ENCODE results near the gene TAF3.
"Not testable (repeated sequence)": the region's sequence is repeated elsewhere in the genome, so short reads cannot be mapped to it uniquely, and the experiment has no call there.

The TAF3 gene

GRCh38 chr10:7984325-7984724, 166.0 kb downstream of the TAF3 start:
- no peak for DNase-seq

GRCh38 chr10:7984896-7985295, 166.6 kb downstream of the TAF3 start:
- no peak for DNase-seq

GRCh38 chr10:7986851-7987250, 168.5 kb downstream of the TAF3 start:
- no peak for DNase-seq

GRCh38 chr10:7988989-7989388, 170.7 kb downstream of the TAF3 start:
- DNase-seq = no peak

- DNase-seq = no peak
Observed at GRCh38 chr10:7998831-7999230, 180.5 kb downstream of the TAF3 start.

- DNase-seq = no peak
Observed at GRCh38 chr10:8004469-8005000, 186.2 kb downstream of the TAF3 start.

- no peak for DNase-seq
Observed at GRCh38 chr10:8006274-8006999, 188.1 kb downstream of the TAF3 start.

- no peak for DNase-seq
Observed at GRCh38 chr10:8009031-8009430, 190.7 kb downstream of the TAF3 start.

GRCh38 chr10:8013006-8013405, 194.7 kb downstream of the TAF3 start:
- DNase-seq = no peak

GRCh38 chr10:8013619-8014018, 195.3 kb downstream of the TAF3 start:
- DNase-seq = no peak

- no peak for DNase-seq
Observed at GRCh38 chr10:8014649-8015048, 196.3 kb downstream of the TAF3 start.

- no peak for DNase-seq
Observed at GRCh38 chr10:8017277-8017676, 199.0 kb downstream of the TAF3 start.

- DNase-seq = no peak
Observed at GRCh38 chr10:8023321-8023720, 205.0 kb downstream of the TAF3 start.

- DNase-seq = no peak
Observed at GRCh38 chr10:8023851-8024250, 205.5 kb downstream of the TAF3 start.

GRCh38 chr10:8026349-8027259, 208.3 kb downstream of the TAF3 start:
- DNase-seq = peak in 1 of 3 experiments; percentile 2

- DNase-seq = not testable (repeated sequence)
Observed at GRCh38 chr10:8031211-8031610, 212.9 kb downstream of the TAF3 start.

- no peak for DNase-seq
Observed at GRCh38 chr10:8032558-8032957, 214.3 kb downstream of the TAF3 start.

- DNase-seq = no peak
Observed at GRCh38 chr10:8033812-8034465, 215.6 kb downstream of the TAF3 start.

- no peak for DNase-seq
Observed at GRCh38 chr10:8034466-8035005, 216.2 kb downstream of the TAF3 start.

GRCh38 chr10:8035006-8035640, 216.8 kb downstream of the TAF3 start:
- DNase-seq = no peak

GRCh38 chr10:8035641-8036470, 217.6 kb downstream of the TAF3 start:
- no peak for DNase-seq

Data from NCI-H1417 (cell line).